ENCODE data around the gene GSTM4. TPM values are rescaled to one million over a fixed set of nuclear protein-coding genes. Genes with fewer than 3 reads are reported as not detected.

The GSTM4 gene
- total RNA-seq, 3 donors from 2014 or later, result 21.9 to 31.5 (median 28.2) TPM

GRCh38 chr1:109613361-109614147 lies 42.3 kb upstream of the GSTM4 start:
- Histone ChIP-seq H3K27me3 (no peaks in the 10 kb centered on the region), H3K36me3 (no peaks in the 10 kb centered on the region), H3K9me3 (no peaks in the 10 kb centered on the region), H3K4me1 (no peaks in the 10 kb centered on the region), H3K4me3 (no peak overlapping the region), H3K27ac (no peak overlapping the region)
- TF ChIP-seq POLR2AphosphoS5 (IDR thresholded peaks at IDR 0.05) (no peak), CTCF (IDR thresholded peaks at IDR 0.05) (no peak), POLR2A (IDR thresholded peaks at IDR 0.05) (no peak)
- intact Hi-C loops (cut with DNase I; ENCODE audit: low total_unique reads), result no loop called here
- no peak for DNase-seq (ENCODE audit: low spot score in 2 of 2)

- Histone ChIP-seq H3K9me3 (no peaks in the 10 kb centered on the region), H3K4me3 (no peak overlapping the region), H3K27me3 (no peaks in the 10 kb centered on the region), H3K27ac (no peak overlapping the region), H3K4me1 (peaks cover 0 to 8% of the 10 kb centered on the region in 2 donors), H3K36me3 (no peaks in the 10 kb centered on the region)
- TF ChIP-seq POLR2AphosphoS5 (IDR thresholded peaks at IDR 0.05) (no peak), CTCF (IDR thresholded peaks at IDR 0.05) (no peak), POLR2A (IDR thresholded peaks at IDR 0.05) (no peak)
- no peak for DNase-seq (ENCODE audit: low spot score in 2 of 2)
- intact Hi-C loops (cut with DNase I; ENCODE audit: low total_unique reads), result no loop called here
Observed at GRCh38 chr1:109615879-109616278, 40.0 kb upstream of the GSTM4 start.

- DNase-seq (ENCODE audit: low spot score in 2 of 2), result no peak
- intact Hi-C loops (cut with DNase I; ENCODE audit: low total_unique reads), result no loop called here
- peaks cover 0 to 10% of the 10 kb centered on the region in 2 donors for H3K4me1 ChIP-seq
- H3K27me3 ChIP-seq, result no peaks in the 10 kb centered on the region
- H3K36me3 ChIP-seq, result no peaks in the 10 kb centered on the region
- H3K9me3 ChIP-seq, result no peaks in the 10 kb centered on the region
- no peak overlapping the region for H3K27ac ChIP-seq
- no peak overlapping the region for H3K4me3 ChIP-seq
- no peak for TF ChIP-seq CTCF (IDR thresholded peaks at IDR 0.05)
Observed at GRCh38 chr1:109616391-109616790, 39.5 kb upstream of the GSTM4 start.

GRCh38 chr1:109617291-109617801 lies 38.6 kb upstream of the GSTM4 start:
- intact Hi-C loops (cut with DNase I; ENCODE audit: low total_unique reads), result no loop called here
- Histone ChIP-seq H3K27ac (peak overlapping the region in 1 of 2 donors; percentile 39), H3K36me3 (no peaks in the 10 kb centered on the region), H3K27me3 (no peaks in the 10 kb centered on the region), H3K9me3 (no peaks in the 10 kb centered on the region), H3K4me3 (no peak overlapping the region), H3K4me1 (peaks cover 0 to 15% of the 10 kb centered on the region in 2 donors)
- TF ChIP-seq POLR2A (IDR thresholded peaks at IDR 0.05), result no peak
- TF ChIP-seq POLR2AphosphoS5 (IDR thresholded peaks at IDR 0.05), result no peak
- DNase-seq (ENCODE audit: low spot score in 2 of 2), result no peak

- peak overlapping the region; percentile 85 to 89 for H3K27ac ChIP-seq
- intact Hi-C loops (cut with DNase I; ENCODE audit: low total_unique reads), result no loop called here
- no peaks in the 10 kb centered on the region for H3K9me3 ChIP-seq
- no peaks in the 10 kb centered on the region for H3K27me3 ChIP-seq
- peaks cover 0 to 15% of the 10 kb centered on the region in 2 donors for H3K4me1 ChIP-seq
- H3K36me3 ChIP-seq, result no peaks in the 10 kb centered on the region
- TF ChIP-seq POLR2AphosphoS5 (IDR thresholded peaks at IDR 0.05) (no peak), CTCF (IDR thresholded peaks at IDR 0.05) (no peak), POLR2A (IDR thresholded peaks at IDR 0.05) (no peak)
- peak overlapping the region; percentile 70 to 79 (median 76) for H3K4me3 ChIP-seq
- no peak for DNase-seq (ENCODE audit: low spot score in 2 of 2)
Observed at GRCh38 chr1:109618661-109619575, 37.0 kb upstream of the GSTM4 start.
